GM10248 (cell line): Measurements from ENCODE around the gene DNLZ.

Source experiments
- CTCF ChIA-PET: fragments of 300-600 bp; sonication (Branson Sonifier 250); formaldehyde crosslinking; extraction: SDS; loops from one replicate; lab custom pipeline; 2021; ENCODE audit warnings: antibody characterized with exemption; lab: Yijun Ruan, JAX
- POLR2A ChIA-PET: fragments of 350-650 bp; sonication (Branson Sonifier 250); formaldehyde crosslinking; extraction: SDS; loops from one replicate; lab custom pipeline; 2020; ENCODE audit warnings: antibody characterized with exemption; lab: Yijun Ruan, JAX
- DNase-seq: peaks from one replicate; pipeline ENCODE4 v3.0.0; 2012; ENCODE audit errors: extremely low spot score
- CTCF ChIP-seq: IDR thresholded peaks from 2 replicates; pipeline ENCODE4 v1.5.1; 2012; ENCODE audit warnings: mild to moderate bottlenecking, low read depth; ENCODE audit errors: extremely low read depth, missing control alignments, control extremely low read depth

DNLZ gene

DNA sequence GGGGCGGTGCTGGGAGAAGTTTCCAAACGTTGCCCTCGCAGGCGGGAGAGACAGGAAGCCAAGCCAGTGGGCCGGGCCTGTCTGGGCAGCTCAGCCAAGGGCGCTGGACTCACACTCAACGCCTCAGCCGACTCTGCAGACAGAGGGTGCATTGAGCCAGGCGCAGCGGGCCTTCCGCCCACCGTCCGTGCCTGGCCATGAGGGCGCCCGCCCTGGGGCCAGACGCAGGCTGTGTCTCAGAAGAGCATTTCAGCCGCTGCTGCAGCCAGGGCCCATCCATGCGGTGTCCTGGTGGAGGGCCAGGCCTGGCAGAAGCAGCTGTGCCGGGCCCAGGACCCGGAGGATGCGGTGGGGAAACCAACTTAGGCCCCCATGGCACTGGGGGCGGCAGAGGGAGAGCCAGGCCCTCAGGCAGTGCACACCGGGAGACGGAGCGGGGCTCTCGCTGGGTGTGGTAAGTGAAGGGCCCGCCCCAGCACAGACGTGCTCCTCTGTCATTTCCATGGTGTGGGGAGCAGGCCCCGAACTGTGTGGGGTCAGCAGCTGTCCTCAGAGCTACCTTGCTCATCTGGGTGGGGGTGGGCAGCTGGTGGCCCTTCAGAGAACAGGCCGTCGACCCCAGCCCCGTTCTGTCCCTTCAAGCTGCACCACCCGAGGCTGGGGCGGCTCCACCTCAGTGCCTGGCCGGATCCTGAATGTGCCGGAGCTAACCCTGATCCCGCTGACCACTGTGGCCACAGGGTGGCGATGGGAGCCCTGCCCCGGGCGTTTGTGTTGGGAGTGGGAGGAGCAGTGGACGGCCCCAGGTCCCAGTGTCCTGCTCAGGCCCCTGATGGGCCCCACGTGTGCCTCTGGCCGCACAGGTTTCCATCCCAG lies 18.0 kb downstream of the DNLZ start:
- no peak for DNase-seq
- TF ChIP-seq CTCF, result no peak
- CTCF ChIA-PET, result interaction anchor here (1.3 to 2.7 kb wide), 2 partner anchors 18 to 284 kb away, joined by 3 to 14 read pairs; partner anchors contain the start of gene DNLZ
- POLR2A ChIA-PET, result no interaction called here

DNA sequence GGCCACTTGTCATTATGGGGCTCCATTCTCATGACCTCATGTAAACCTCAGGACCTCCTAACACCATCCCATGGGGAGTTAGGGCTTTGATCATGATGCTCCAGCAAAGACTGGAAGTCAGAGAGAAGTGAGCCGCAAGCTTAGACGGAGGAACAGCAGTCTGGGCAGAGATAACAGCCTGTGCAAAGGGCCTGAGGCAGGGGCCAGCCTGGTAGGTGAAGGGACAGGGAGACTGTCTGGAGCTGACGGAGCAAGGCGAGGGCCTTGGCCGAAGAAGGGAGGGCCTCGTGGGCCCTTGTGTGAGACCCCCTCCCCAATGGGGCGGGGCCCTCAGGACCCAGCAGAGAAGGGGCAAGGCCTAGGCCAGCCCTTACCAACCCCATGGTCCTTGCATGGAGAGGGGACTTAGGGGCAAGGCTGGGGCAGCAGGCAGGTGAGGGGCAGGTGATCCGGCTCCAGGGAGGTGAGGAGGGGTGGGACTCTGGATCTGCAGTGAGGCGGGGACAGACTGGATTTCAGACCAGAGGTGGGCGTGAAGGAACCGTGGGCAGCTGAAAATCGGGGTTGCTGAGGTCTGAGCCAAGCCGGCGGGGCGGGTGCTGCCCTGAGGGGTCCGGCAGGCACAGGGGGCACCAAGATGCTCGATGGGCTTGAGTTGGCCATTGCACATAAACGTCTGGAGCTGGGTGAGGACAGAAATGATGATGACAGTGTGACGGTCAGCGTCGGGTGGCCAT lies 18.8 kb downstream of the DNLZ start:
- ChIA-PET POLR2A (no interaction called here), CTCF (interaction anchor here (1.3 kb wide), 1 partner anchor 285 kb away, joined by 3 read pairs; no protein-coding TSS in a partner anchor)
- TF ChIP-seq CTCF, result no peak
- no peak for DNase-seq

GRCh38 chr9:136343884-136344269 lies 19.7 kb downstream of the DNLZ start:
- CTCF ChIA-PET, result no interaction called here
- no peak for TF ChIP-seq CTCF
- no peak for DNase-seq
- POLR2A ChIA-PET, result no interaction called here

- ChIA-PET POLR2A (no interaction called here), CTCF (no interaction called here)
- TF ChIP-seq CTCF, result no peak
- DNase-seq, result no peak
Measured at GRCh38 chr9:136343121-136343883, 20.2 kb downstream of the DNLZ start.

GRCh38 chr9:136342181-136343120 lies 21.1 kb downstream of the DNLZ start:
- ChIA-PET POLR2A (no interaction called here), CTCF (no interaction called here)
- no peak for TF ChIP-seq CTCF
- DNase-seq, result peak; percentile 79
